ENCODE results near the gene MACROH2A2.
"Not testable (repeated sequence)": the region's sequence is repeated elsewhere in the genome, so short reads cannot be mapped to it uniquely, and the experiment has no call there.

The MACROH2A2 gene

GRCh38 chr10:70146489-70147258, 94.0 kb downstream of the MACROH2A2 start, which contains the start of gene TYSND1:
TSS of gene TYSND1 (minus strand) at chr10:70146700. CDS start at chr10:70146586, 114 bp downstream.
- Histone ChIP-seq H3K9ac (ENCODE audit: low read depth in 1 of 2, low read length in 2 of 2) (peak within 1 kb of the TSS; percentile 87 to 90), H3K36me3 (ENCODE audit: control insufficient read depth in 2 of 2, insufficient read depth in 2 of 2, low read length in 2 of 2) (peaks cover 12 to 19% of the 10 kb centered on the region in 2 donors), H3K4me1 (ENCODE audit: control insufficient read depth in 2 of 2, insufficient read depth in 2 of 2, low read length in 2 of 2) (peaks cover 10 to 16% of the 10 kb centered on the region in 2 donors), H3K27ac (ENCODE audit: low read depth in 2 of 2, low read length in 2 of 2) (peak within 1 kb of the TSS; percentile 93 to 96), H3K4me3 (ENCODE audit: low read length in 2 of 2) (peak within 1 kb of the TSS; percentile 75 to 84), H3K9me3 (ENCODE audit: control insufficient read depth in 2 of 2, low read length in 2 of 2) (no peaks in the 10 kb centered on the region), H3K27me3 (ENCODE audit: control insufficient read depth in 2 of 2, insufficient read depth in 2 of 2, low read length in 2 of 2) (no peaks in the 10 kb centered on the region)

- Histone ChIP-seq H3K9ac (ENCODE audit: low read depth in 1 of 2, low read length in 2 of 2) (peak overlapping the region in 1 of 2 donors; percentile 90), H3K27ac (ENCODE audit: low read depth in 2 of 2, low read length in 2 of 2) (peak overlapping the region; percentile 93 to 96), H3K4me1 (ENCODE audit: control insufficient read depth in 2 of 2, insufficient read depth in 2 of 2, low read length in 2 of 2) (peaks cover 10 to 16% of the 10 kb centered on the region in 2 donors), H3K4me3 (ENCODE audit: low read length in 2 of 2) (peak overlapping the region in 1 of 2 donors; percentile 84), H3K36me3 (ENCODE audit: control insufficient read depth in 2 of 2, insufficient read depth in 2 of 2, low read length in 2 of 2) (peaks cover 18 to 24% of the 10 kb centered on the region in 2 donors), H3K27me3 (ENCODE audit: control insufficient read depth in 2 of 2, insufficient read depth in 2 of 2, low read length in 2 of 2) (no peaks in the 10 kb centered on the region), H3K9me3 (ENCODE audit: control insufficient read depth in 2 of 2, low read length in 2 of 2) (no peaks in the 10 kb centered on the region)
These were observed 94.6 kb downstream of the MACROH2A2 start for GRCh38 chr10:70147259-70147625.

GRCh38 chr10:70148516-70148915, 95.9 kb downstream of the MACROH2A2 start:
- no peaks in the 10 kb centered on the region for H3K9me3 ChIP-seq (ENCODE audit: control insufficient read depth in 2 of 2, low read length in 2 of 2)
- H3K4me1 ChIP-seq (ENCODE audit: control insufficient read depth in 2 of 2, insufficient read depth in 2 of 2, low read length in 2 of 2): peaks cover 10 to 16% of the 10 kb centered on the region in 2 donors
- no peak overlapping the region for H3K9ac ChIP-seq (ENCODE audit: low read depth in 1 of 2, low read length in 2 of 2)
- H3K4me3 ChIP-seq (ENCODE audit: low read length in 2 of 2): no peak overlapping the region
- no peaks in the 10 kb centered on the region for H3K27me3 ChIP-seq (ENCODE audit: control insufficient read depth in 2 of 2, insufficient read depth in 2 of 2, low read length in 2 of 2)
- H3K27ac ChIP-seq (ENCODE audit: low read depth in 2 of 2, low read length in 2 of 2): no peak overlapping the region
- peaks cover 30 to 37% of the 10 kb centered on the region in 2 donors for H3K36me3 ChIP-seq (ENCODE audit: control insufficient read depth in 2 of 2, insufficient read depth in 2 of 2, low read length in 2 of 2)

- Histone ChIP-seq H3K4me3 (ENCODE audit: low read length in 2 of 2) (no peak overlapping the region), H3K27me3 (ENCODE audit: control insufficient read depth in 2 of 2, insufficient read depth in 2 of 2, low read length in 2 of 2) (no peaks in the 10 kb centered on the region), H3K27ac (ENCODE audit: low read depth in 2 of 2, low read length in 2 of 2) (no peak overlapping the region), H3K36me3 (ENCODE audit: control insufficient read depth in 2 of 2, insufficient read depth in 2 of 2, low read length in 2 of 2) (peaks cover 60 to 79% of the 10 kb centered on the region in 2 donors), H3K4me1 (ENCODE audit: control insufficient read depth in 2 of 2, insufficient read depth in 2 of 2, low read length in 2 of 2) (no peaks in the 10 kb centered on the region), H3K9me3 (ENCODE audit: control insufficient read depth in 2 of 2, low read length in 2 of 2) (no peaks in the 10 kb centered on the region), H3K9ac (ENCODE audit: low read depth in 1 of 2, low read length in 2 of 2) (no peak overlapping the region)
These were observed 102.7 kb downstream of the MACROH2A2 start for GRCh38 chr10:70155255-70155838.

- Histone ChIP-seq H3K27me3 (ENCODE audit: control insufficient read depth in 2 of 2, insufficient read depth in 2 of 2, low read length in 2 of 2) (no peaks in the 10 kb centered on the region), H3K4me1 (ENCODE audit: control insufficient read depth in 2 of 2, insufficient read depth in 2 of 2, low read length in 2 of 2) (peaks cover 0 to 4% of the 10 kb centered on the region in 2 donors), H3K27ac (ENCODE audit: low read depth in 2 of 2, low read length in 2 of 2) (no peak overlapping the region), H3K9me3 (ENCODE audit: control insufficient read depth in 2 of 2, low read length in 2 of 2) (no peaks in the 10 kb centered on the region), H3K4me3 (ENCODE audit: low read length in 2 of 2) (no peak overlapping the region), H3K36me3 (ENCODE audit: control insufficient read depth in 2 of 2, insufficient read depth in 2 of 2, low read length in 2 of 2) (peaks cover 42 to 65% of the 10 kb centered on the region in 2 donors), H3K9ac (ENCODE audit: low read depth in 1 of 2, low read length in 2 of 2) (no peak overlapping the region)
These were observed 105.5 kb downstream of the MACROH2A2 start for GRCh38 chr10:70158113-70158512.

GRCh38 chr10:70159366-70159765, 106.7 kb downstream of the MACROH2A2 start:
- H3K27ac ChIP-seq (ENCODE audit: low read depth in 2 of 2, low read length in 2 of 2); H3K4me1 ChIP-seq (ENCODE audit: control insufficient read depth in 2 of 2, insufficient read depth in 2 of 2, low read length in 2 of 2); H3K27me3 ChIP-seq (ENCODE audit: control insufficient read depth in 2 of 2, insufficient read depth in 2 of 2, low read length in 2 of 2); H3K9me3 ChIP-seq (ENCODE audit: control insufficient read depth in 2 of 2, low read length in 2 of 2); H3K4me3 ChIP-seq (ENCODE audit: low read length in 2 of 2); H3K9ac ChIP-seq (ENCODE audit: low read depth in 1 of 2, low read length in 2 of 2): not testable (repeated sequence)
- peaks cover 41 to 54% of the 10 kb centered on the region in 2 donors for H3K36me3 ChIP-seq (ENCODE audit: control insufficient read depth in 2 of 2, insufficient read depth in 2 of 2, low read length in 2 of 2)

- Histone ChIP-seq H3K27me3 (ENCODE audit: control insufficient read depth in 2 of 2, insufficient read depth in 2 of 2, low read length in 2 of 2) (no peaks in the 10 kb centered on the region), H3K4me1 (ENCODE audit: control insufficient read depth in 2 of 2, insufficient read depth in 2 of 2, low read length in 2 of 2) (peaks cover 4 to 5% of the 10 kb centered on the region in 2 donors), H3K27ac (ENCODE audit: low read depth in 2 of 2, low read length in 2 of 2) (no peak overlapping the region), H3K4me3 (ENCODE audit: low read length in 2 of 2) (no peak overlapping the region), H3K9me3 (ENCODE audit: control insufficient read depth in 2 of 2, low read length in 2 of 2) (no peaks in the 10 kb centered on the region), H3K36me3 (ENCODE audit: control insufficient read depth in 2 of 2, insufficient read depth in 2 of 2, low read length in 2 of 2) (peaks cover 34 to 48% of the 10 kb centered on the region in 2 donors), H3K9ac (ENCODE audit: low read depth in 1 of 2, low read length in 2 of 2) (no peak overlapping the region)
These were observed 108.2 kb downstream of the MACROH2A2 start for GRCh38 chr10:70160798-70161197.
